ENCODE data around the gene KMT5B. TPM values are rescaled to one million over a fixed set of nuclear protein-coding genes. Genes with fewer than 3 reads are reported as not detected.

KMT5B gene
- total and polyA plus RNA-seq, 9 donors = 25.5 to 59.1 (median 50.4) TPM

DNA sequence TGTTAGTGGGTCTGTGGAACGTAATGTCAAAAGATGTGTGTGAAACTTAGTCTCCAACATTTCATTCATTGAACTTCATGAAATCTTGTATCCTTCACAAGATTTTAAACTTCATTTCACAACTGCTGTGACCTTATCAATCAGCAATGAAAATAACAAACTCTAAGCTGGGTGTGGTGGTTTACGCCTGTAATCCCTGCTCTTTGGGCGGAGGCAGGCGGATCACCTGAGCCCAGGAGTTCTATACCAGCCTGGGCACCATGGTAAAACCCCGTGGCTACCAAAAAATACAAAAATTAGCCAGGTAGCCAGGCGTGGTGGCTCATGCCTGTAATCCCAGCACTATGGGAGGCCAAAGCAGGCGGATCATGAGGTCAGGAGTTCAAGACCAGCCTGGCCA is 97.0 kb downstream of the KMT5B start:
- H3K9me3 ChIP-seq = no peaks in the 10 kb centered on the region
- H3K4me3 ChIP-seq = no peak overlapping the region
- DNase-seq = no peak
- peaks cover 9% of the 10 kb centered on the region for H3K4me1 ChIP-seq (ENCODE audit: insufficient read depth)
- TF ChIP-seq EP300 (IDR thresholded peaks at IDR 0.05) (no peak), CTCF (IDR thresholded peaks at IDR 0.05) (no peak), POLR2A (IDR thresholded peaks at IDR 0.05) (no peak)
- H3K36me3 ChIP-seq = no peaks in the 10 kb centered on the region
- no peaks in the 10 kb centered on the region for H3K27me3 ChIP-seq
- 90 to 95% (median 91%) methylated on average over 7 of the region's 7 CpGs for WGBS, 3 donors
- no peak overlapping the region for H3K27ac ChIP-seq
- intact Hi-C loops (cut with DNase I) = loop anchor here in 3 of 4 donors (5.0 to 10.0 kb wide), 3 partner anchors 71 to 89 kb away; partner anchors contain the start of gene TCIRG1 (in 1 of the 3)

DNA sequence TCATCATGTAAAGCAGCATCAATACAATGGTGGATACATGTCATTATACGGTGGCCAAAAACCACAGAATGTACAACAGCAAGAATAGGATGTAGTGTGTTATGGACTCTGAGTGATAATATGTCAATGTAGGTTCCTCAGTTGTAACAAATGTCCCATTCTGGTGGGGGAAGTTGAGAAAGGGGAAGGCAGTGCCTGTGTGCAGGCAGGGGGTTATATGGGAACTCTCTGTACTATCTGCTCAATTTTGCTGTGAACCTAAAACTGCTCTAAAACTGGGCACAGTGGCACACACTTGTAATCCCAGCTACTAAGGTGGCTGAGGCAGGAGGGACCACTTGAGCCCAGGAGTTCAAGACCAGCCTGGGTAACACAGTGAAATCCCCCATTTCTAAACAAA is 97.8 kb downstream of the KMT5B start:
- no peaks in the 10 kb centered on the region for H3K9me3 ChIP-seq

GRCh38 chr11:68113986-68114385 is 99.1 kb downstream of the KMT5B start:
- TF ChIP-seq POLR2A (IDR thresholded peaks at IDR 0.05) (no peak), EP300 (IDR thresholded peaks at IDR 0.05) (no peak), CTCF (IDR thresholded peaks at IDR 0.05) (no peak)
- no peaks in the 10 kb centered on the region for H3K9me3 ChIP-seq
- H3K27ac ChIP-seq = no peak overlapping the region
- WGBS, 3 donors = 44 to 53% (median 46%) methylated on average over 3 of the region's 3 CpGs
- intact Hi-C loops (cut with DNase I) = loop anchor here in 2 of 4 donors (10.0 kb wide), 2 partner anchors 69 to 91 kb away; no protein-coding TSS in a partner anchor
- H3K36me3 ChIP-seq = no peaks in the 10 kb centered on the region
- no peak overlapping the region for H3K4me3 ChIP-seq
- no peaks in the 10 kb centered on the region for H3K27me3 ChIP-seq
- DNase-seq = no peak
- H3K4me1 ChIP-seq (ENCODE audit: insufficient read depth) = peaks cover 3% of the 10 kb centered on the region

More for the DNA sequence above, 97.8 kb downstream of the KMT5B start:
- no peak overlapping the region for H3K27ac ChIP-seq
- no peak for DNase-seq
- H3K4me3 ChIP-seq = no peak overlapping the region
- no peaks in the 10 kb centered on the region for H3K36me3 ChIP-seq
- intact Hi-C loops (cut with DNase I) = loop anchor here in 3 of 4 donors (5.0 to 10.0 kb wide), 3 partner anchors 70 to 90 kb away; partner anchors contain the start of gene TCIRG1 (in 1 of the 3)
- TF ChIP-seq EP300 (IDR thresholded peaks at IDR 0.05) = no peak
- TF ChIP-seq POLR2A (IDR thresholded peaks at IDR 0.05) = no peak
- TF ChIP-seq CTCF (IDR thresholded peaks at IDR 0.05) = no peak
- peaks cover 9% of the 10 kb centered on the region for H3K4me1 ChIP-seq (ENCODE audit: insufficient read depth)
- 85 to 89% (median 89%) methylated on average over 1 of the region's 1 CpG for WGBS, 3 donors
- no peaks in the 10 kb centered on the region for H3K27me3 ChIP-seq

DNA sequence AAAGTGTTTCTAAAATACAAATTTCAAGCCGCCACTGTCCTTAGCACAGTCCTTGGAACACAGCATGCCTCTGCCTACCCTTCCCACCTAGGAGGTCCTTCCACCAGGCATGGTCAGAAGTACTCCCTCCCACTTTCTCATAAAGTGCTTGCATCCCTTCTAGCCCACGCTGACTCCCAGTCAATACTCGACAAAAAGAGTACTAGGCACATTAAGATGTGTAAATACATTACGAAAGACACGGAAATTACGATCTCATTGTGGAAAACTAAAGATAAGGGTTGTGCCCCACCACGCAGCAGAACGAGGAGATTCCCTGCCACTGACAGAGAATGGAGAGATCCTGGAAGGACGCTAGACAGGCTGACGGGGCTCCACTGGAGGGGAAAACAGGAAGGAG is 105.4 kb downstream of the KMT5B start:
- Histone ChIP-seq H3K36me3 (no peaks in the 10 kb centered on the region), H3K27ac (no peak overlapping the region), H3K4me3 (no peak overlapping the region), H3K9me3 (no peaks in the 10 kb centered on the region), H3K4me1 (ENCODE audit: insufficient read depth) (peaks cover 7% of the 10 kb centered on the region), H3K27me3 (no peaks in the 10 kb centered on the region)
- no peak for DNase-seq
- no peak for TF ChIP-seq EP300 (IDR thresholded peaks at IDR 0.05)
- TF ChIP-seq POLR2A (IDR thresholded peaks at IDR 0.05) = no peak
- no peak for TF ChIP-seq CTCF (IDR thresholded peaks at IDR 0.05)
- WGBS, 3 donors = 78 to 83% (median 82%) methylated on average over 10 of the region's 10 CpGs
- intact Hi-C loops (cut with DNase I) = no loop called here

Measured in ovary (tissue), 9 donors.